GM23338 (cell line): ENCODE measurements around the gene TSSC4. TPM values are rescaled to one million over a fixed set of nuclear protein-coding genes. Genes with fewer than 3 reads are reported as not detected.

ENCODE experiments used
- ATAC-seq: fragments of 200-7000 bp; cut with Tn5 transposase; 3 replicates; pipeline ENCODE4 v1.9.1; 2020
- DNase-seq: peaks from one replicate; pipeline ENCODE4 v3.0.0-alpha.2; 2015; ENCODE audit warnings: low spot score
- H2AFZ ChIP-seq: fragments of 200-600 bp; sonication (generic); 2 replicates; pipeline ENCODE4 v1.8.0; 2016; ENCODE audit warnings: antibody characterized with exemption, mild to moderate bottlenecking, moderate library complexity
- H3F3A ChIP-seq: fragments of 200-600 bp; sonication (generic); replicated peaks from 2 replicates; pipeline ENCODE4 v1.8.0; 2017; ENCODE audit warnings: antibody characterized with exemption, mixed run types, low read depth
- H3K27ac ChIP-seq: fragments of 200-600 bp; sonication (generic); 2 replicates; pipeline ENCODE4 v1.6.1; 2016; ENCODE audit warnings: low read depth
- H3K27me3 ChIP-seq: fragments of 200-600 bp; sonication (generic); 2 replicates; pipeline ENCODE4 v1.8.0; 2016; ENCODE audit warnings: mild to moderate bottlenecking, mixed run types, moderate library complexity; ENCODE audit not compliant: insufficient read depth
- H3K36me3 ChIP-seq: fragments of 200-600 bp; sonication (generic); 2 replicates; pipeline ENCODE4 v1.8.0; 2016; ENCODE audit warnings: mild to moderate bottlenecking; ENCODE audit not compliant: insufficient read depth
- H3K4me1 ChIP-seq: fragments of 200-600 bp; sonication (generic); 2 replicates; pipeline ENCODE4 v1.8.0; 2016; ENCODE audit warnings: mild to moderate bottlenecking, moderate library complexity; ENCODE audit not compliant: insufficient read depth
- H3K4me2 ChIP-seq: fragments of 200-600 bp; sonication (generic); 2 replicates; pipeline ENCODE4 v1.7.1; 2017; ENCODE audit warnings: mixed run types
- H3K4me3 ChIP-seq: fragments of 200-600 bp; sonication (generic); 2 replicates; pipeline ENCODE4 v1.6.1; 2016; ENCODE audit warnings: mixed run types
- H3K79me2 ChIP-seq: fragments of 200-600 bp; sonication (generic); replicated peaks from 2 replicates; pipeline ENCODE4 v1.8.0; 2017; ENCODE audit warnings: mild to moderate bottlenecking; ENCODE audit not compliant: insufficient read depth
- H3K9me2 ChIP-seq: fragments of 200-600 bp; sonication (generic); 2 replicates; pipeline ENCODE4 v1.8.0; 2017; ENCODE audit not compliant: insufficient read depth
- H4K20me1 ChIP-seq: fragments of 200-600 bp; sonication (generic); replicated peaks from 2 replicates; pipeline ENCODE4 v1.8.0; 2017; ENCODE audit warnings: mild to moderate bottlenecking; ENCODE audit not compliant: insufficient read depth
- H3K27ac Mint-ChIP-seq: 2 replicates; pipeline ENCODE4 v1.8.0; 2020; ENCODE audit warnings: inconsistent platforms, mild to moderate bottlenecking, moderate library complexity, mixed read lengths
- H3K27me3 Mint-ChIP-seq: 3 replicates; pipeline ENCODE4 v1.8.0; 2022; ENCODE audit warnings: low read depth, mild to moderate bottlenecking, moderate library complexity, mixed read lengths, inconsistent platforms; ENCODE audit not compliant: insufficient read depth, poor library complexity
- H3K36me3 Mint-ChIP-seq: 3 replicates; pipeline ENCODE4 v1.8.0; 2021; ENCODE audit warnings: low read depth, mild to moderate bottlenecking, inconsistent platforms, moderate library complexity, mixed read lengths
- H3K4me1 Mint-ChIP-seq: 3 replicates; pipeline ENCODE4 v1.8.0; 2020; ENCODE audit warnings: mild to moderate bottlenecking, inconsistent platforms, mixed read lengths
- H3K4me3 Mint-ChIP-seq: 3 replicates; pipeline ENCODE4 v1.8.0; 2021; ENCODE audit warnings: moderate library complexity, mild to moderate bottlenecking, inconsistent platforms, mixed read lengths
- H3K9me3 Mint-ChIP-seq: 3 replicates; pipeline ENCODE4 v1.8.0; 2020; ENCODE audit warnings: moderate library complexity, mild to moderate bottlenecking, inconsistent platforms, mixed read lengths
- CREB1 ChIP-seq: fragments of 250-450 bp; sonication (Bioruptor Pico); IDR thresholded peaks from 2 replicates; pipeline ENCODE4 v1.5.0; 2020; ENCODE audit warnings: low read depth, mild to moderate bottlenecking, moderate library complexity
- CTCF ChIP-seq, 2 experiments: fragments of 200-600 bp in 1 of 2; sonication (generic) in 1 of 2; conservative IDR thresholded peaks; 2 replicates each; pipeline versions ENCODE4 v1.5.1 to v1.6.1; 2016 to 2017; ENCODE audit warnings: antibody characterized with exemption in 2 of 2, low read depth in 2 of 2, mild to moderate bottlenecking in 2 of 2, moderate library complexity in 1 of 2
- ETS1 ChIP-seq: IDR thresholded peaks from 2 replicates; pipeline ENCODE4 v1.6.1; 2016; ENCODE audit warnings: antibody characterized with exemption
- EZH2 ChIP-seq: fragments of 200-600 bp; sonication (generic); IDR thresholded peaks from one replicate; pipeline ENCODE4 v1.8.0; 2017; ENCODE audit warnings: antibody characterized with exemption, mild to moderate bottlenecking, low read depth; ENCODE audit not compliant: unreplicated experiment
- EZH2phosphoT487 ChIP-seq: fragments of 200-600 bp; sonication (generic); IDR thresholded peaks from one replicate; pipeline ENCODE4 v1.8.1; 2018; ENCODE audit warnings: antibody characterized with exemption; ENCODE audit not compliant: unreplicated experiment
- NANOG ChIP-seq: IDR thresholded peaks from 2 replicates; pipeline ENCODE4 v1.6.1; 2016; ENCODE audit warnings: antibody characterized with exemption, borderline replicate concordance
- POLR2AphosphoS5 ChIP-seq: IDR thresholded peaks from 2 replicates; pipeline ENCODE4 v1.6.1; 2016; ENCODE audit warnings: antibody characterized with exemption, low read depth
- REST ChIP-seq: IDR thresholded peaks from one replicate; pipeline ENCODE4 v1.6.1; 2018; ENCODE audit warnings: antibody characterized with exemption; ENCODE audit not compliant: unreplicated experiment
- STAT1 ChIP-seq: IDR thresholded peaks from one replicate; pipeline ENCODE4 v1.6.1; 2016; ENCODE audit warnings: antibody characterized with exemption; ENCODE audit not compliant: unreplicated experiment
- ZNF331 ChIP-seq: fragments of 250-450 bp; sonication (Bioruptor Pico); IDR thresholded peaks from 2 replicates; pipeline ENCODE4 v1.5.0; 2020; ENCODE audit warnings: low read depth, mild to moderate bottlenecking, moderate library complexity
- polyA plus RNA-seq: library from polyadenylated mRNA; unstranded; fragments of >200 nt; fragmentation: Nextera tagmentation; extraction: Ambion mirVana; gene quantifications from 2 replicates; pipeline ENCODE4 v1.2.1, GENCODE V29; 2016
- total RNA-seq: library from RNA; depleted of rRNA; stranded (reverse); fragments of >200 nt; shearing (Covaris generic); gene quantifications from 2 replicates; pipeline ENCODE4 v1.2.3, GENCODE V29; 2014

The TSSC4 gene
- total and polyA plus RNA-seq, 2 experiments from 2014 or later = 27.5 to 44.3 TPM

GRCh38 chr11:2434008-2434407, 33.5 kb downstream of the TSSC4 start:
- Mint-ChIP-seq H3K27me3 (peaks cover 12% of the 10 kb centered on the region), H3K4me1 (no peaks in the 10 kb centered on the region), H3K9me3 (no peaks in the 10 kb centered on the region), H3K27ac (no peak overlapping the region), H3K4me3 (no peak overlapping the region), H3K36me3 (no peaks in the 10 kb centered on the region)
- no peak for TF ChIP-seq REST
- no peak for TF ChIP-seq NANOG
- TF ChIP-seq ETS1 = no peak
- no peak for TF ChIP-seq CREB1
- no peak for TF ChIP-seq ZNF331 (CRISPR knock-in tag)
- no peak for TF ChIP-seq STAT1
- no peak for TF ChIP-seq CTCF (conservative IDR thresholded peaks at IDR 0.05; ENCODE audit: low read depth in 2 of 2)
- TF ChIP-seq EZH2 = no peak
- Histone ChIP-seq H3K9me2 (no peaks in the 10 kb centered on the region), H3K4me1 (no peaks in the 10 kb centered on the region), H3K27ac (no peak overlapping the region), H3K4me2 (no peak overlapping the region), H3K36me3 (no peaks in the 10 kb centered on the region), H3K79me2 (no peaks in the 10 kb centered on the region), H4K20me1 (no peaks in the 10 kb centered on the region), H3F3A (no peaks in the 10 kb centered on the region), H3K4me3 (no peak overlapping the region), H3K27me3 (peaks cover 3% of the 10 kb centered on the region; the same call in 1 of the 2 replicates), H2AFZ (no peak overlapping the region)
- ATAC-seq = no peak
- no peak for DNase-seq

GRCh38 chr11:2434506-2435255, 34.1 kb downstream of the TSSC4 start:
- Histone ChIP-seq H3K4me1 (no peaks in the 10 kb centered on the region), H3K4me2 (no peak overlapping the region), H4K20me1 (no peaks in the 10 kb centered on the region), H3K27ac (no peak overlapping the region), H3K9me2 (no peaks in the 10 kb centered on the region), H2AFZ (no peak overlapping the region), H3K36me3 (no peaks in the 10 kb centered on the region), H3K79me2 (no peaks in the 10 kb centered on the region), H3F3A (no peaks in the 10 kb centered on the region), H3K27me3 (peaks cover 3% of the 10 kb centered on the region; the same call in 1 of the 2 replicates), H3K4me3 (no peak overlapping the region)
- Mint-ChIP-seq H3K36me3 (no peaks in the 10 kb centered on the region), H3K27ac (no peak overlapping the region), H3K4me3 (no peak overlapping the region), H3K27me3 (peaks cover 12% of the 10 kb centered on the region), H3K9me3 (no peaks in the 10 kb centered on the region), H3K4me1 (no peaks in the 10 kb centered on the region)
- ATAC-seq = no peak
- no peak for DNase-seq
- TF ChIP-seq EZH2phosphoT487 = no peak
- TF ChIP-seq POLR2AphosphoS5 = no peak
